HG03039 (cell line): ENCODE data around the gene SEMA4A.
A peak's percentile ranks its signal among the peaks of the same experiment; 100 is the strongest.

Experiments
- ATAC-seq: cut with Tn5 transposase; IDR thresholded peaks from one replicate; pipeline ENCODE4 v1.9.1; 2021; ENCODE audit warnings: mild to moderate bottlenecking, moderate library complexity; ENCODE audit not compliant: unreplicated experiment

Gene SEMA4A

GRCh38 chr1:156226116-156226538, 72.7 kb downstream of the SEMA4A start:
- peak; percentile 63 for ATAC-seq

GRCh38 chr1:156226782-156227181, 73.4 kb downstream of the SEMA4A start:
- ATAC-seq = peak; percentile 11
